BJ (cell line): Measurements from ENCODE around the gene WWOX. TPM values are rescaled to one million over a fixed set of nuclear protein-coding genes. Genes with fewer than 3 reads are reported as not detected.

Source experiments
- CTCF ChIA-PET: fragments of 350-600 bp; formaldehyde crosslinking; extraction: SDS; loops from one replicate; lab custom pipeline; 2021; ENCODE audit warnings: antibody characterized with exemption, inconsistent platforms; lab: Yijun Ruan, JAX
- POLR2A ChIA-PET: fragments of 300-600 bp; sonication (Branson Sonifier 250); formaldehyde crosslinking; extraction: SDS; loops from one replicate; lab custom pipeline; 2021; ENCODE audit warnings: antibody characterized with exemption; lab: Charles Lee
- DNase-seq: peaks from one replicate; pipeline ENCODE4 v3.0.0-alpha.2; 2011; ENCODE audit warnings: low read depth
- H3K27me3 ChIP-seq: 2 replicates; pipeline ENCODE4 v1.6.0; 2011; ENCODE audit warnings: low read length; ENCODE audit not compliant: control insufficient read depth, insufficient read depth
- H3K36me3 ChIP-seq: 2 replicates; pipeline ENCODE4 v1.5.1; 2011; ENCODE audit warnings: low read length; ENCODE audit not compliant: control insufficient read depth, insufficient read depth
- H3K4me3 ChIP-seq: 2 replicates; pipeline ENCODE4 v1.5.1; 2011; ENCODE audit warnings: low read depth, mild to moderate bottlenecking, control low read depth, low read length
- polyA plus RNA-seq: library from polyadenylated mRNA; depleted of rRNA; stranded (reverse); fragments of >200 nt; gene quantifications from 2 replicates; pipeline ENCODE4 v1.2.3, GENCODE V29; 2011
- TF ChIP-seq, protein P1 (sequence below): IDR thresholded peaks from 2 replicates; pipeline ENCODE4 v1.5.1; 2011; ENCODE audit warnings: low read depth, mild to moderate bottlenecking, control low read depth, inconsistent platforms, low read length, moderate library complexity; ENCODE audit not compliant: insufficient read depth

WWOX gene
- polyA plus RNA-seq, 1 experiment: 3.1 TPM

DNA sequence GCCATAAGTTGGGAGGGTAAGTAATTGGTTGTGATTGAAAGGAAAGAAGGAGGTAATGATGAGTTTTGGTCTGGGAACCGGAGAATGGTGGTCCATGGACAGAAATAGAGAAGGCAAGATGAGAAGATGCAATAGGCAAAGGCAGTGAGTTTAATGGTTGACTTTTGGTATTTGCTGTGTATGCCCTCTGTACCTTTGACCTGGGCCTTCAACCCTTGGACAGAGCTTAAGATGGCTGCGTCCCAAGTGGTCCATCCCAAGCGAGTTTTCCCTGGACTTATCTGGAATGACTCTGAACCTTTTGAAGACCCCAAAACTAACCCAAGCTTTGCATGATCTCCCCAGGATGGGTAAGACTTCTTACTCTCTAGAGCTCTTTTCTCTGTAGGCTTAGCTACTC is 836.6 kb downstream of the WWOX start:
- H3K36me3 ChIP-seq: no peaks in the 10 kb centered on the region
- no peak overlapping the region for H3K4me3 ChIP-seq
- POLR2A ChIA-PET: no interaction called here
- CTCF ChIA-PET: interaction anchor here (0.6 kb wide), 1 partner anchor 63 kb away, joined by 3 read pairs; no protein-coding TSS in a partner anchor
- H3K27me3 ChIP-seq: no peaks in the 10 kb centered on the region
- TF ChIP-seq, protein P1, sequence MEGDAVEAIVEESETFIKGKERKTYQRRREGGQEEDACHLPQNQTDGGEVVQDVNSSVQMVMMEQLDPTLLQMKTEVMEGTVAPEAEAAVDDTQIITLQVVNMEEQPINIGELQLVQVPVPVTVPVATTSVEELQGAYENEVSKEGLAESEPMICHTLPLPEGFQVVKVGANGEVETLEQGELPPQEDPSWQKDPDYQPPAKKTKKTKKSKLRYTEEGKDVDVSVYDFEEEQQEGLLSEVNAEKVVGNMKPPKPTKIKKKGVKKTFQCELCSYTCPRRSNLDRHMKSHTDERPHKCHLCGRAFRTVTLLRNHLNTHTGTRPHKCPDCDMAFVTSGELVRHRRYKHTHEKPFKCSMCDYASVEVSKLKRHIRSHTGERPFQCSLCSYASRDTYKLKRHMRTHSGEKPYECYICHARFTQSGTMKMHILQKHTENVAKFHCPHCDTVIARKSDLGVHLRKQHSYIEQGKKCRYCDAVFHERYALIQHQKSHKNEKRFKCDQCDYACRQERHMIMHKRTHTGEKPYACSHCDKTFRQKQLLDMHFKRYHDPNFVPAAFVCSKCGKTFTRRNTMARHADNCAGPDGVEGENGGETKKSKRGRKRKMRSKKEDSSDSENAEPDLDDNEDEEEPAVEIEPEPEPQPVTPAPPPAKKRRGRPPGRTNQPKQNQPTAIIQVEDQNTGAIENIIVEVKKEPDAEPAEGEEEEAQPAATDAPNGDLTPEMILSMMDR: no peak
- DNase-seq: no peak

DNA sequence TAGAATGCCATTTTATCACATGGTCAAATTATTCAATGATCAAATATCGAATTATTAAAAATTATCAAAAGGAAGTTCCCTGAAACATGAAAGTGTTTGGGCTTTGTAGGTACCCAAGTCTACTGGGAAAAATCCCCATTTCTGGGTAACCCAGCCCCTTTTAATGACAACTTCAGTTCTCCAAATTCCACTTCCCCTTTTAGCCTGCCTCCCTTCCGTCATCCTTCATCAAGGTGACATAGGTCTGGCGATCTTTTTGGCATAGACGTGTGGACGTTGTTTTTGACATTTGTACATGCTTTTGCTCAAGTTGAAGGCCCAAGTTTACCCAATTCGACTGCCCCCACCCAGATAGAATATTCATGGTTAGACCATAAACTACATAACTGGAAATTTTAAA is 840.1 kb downstream of the WWOX start:
- DNase-seq: no peak
- POLR2A ChIA-PET: no interaction called here
- CTCF ChIA-PET: interaction anchor here (0.6 kb wide), 1 partner anchor 16 kb away, joined by 3 read pairs; no protein-coding TSS in a partner anchor

DNA sequence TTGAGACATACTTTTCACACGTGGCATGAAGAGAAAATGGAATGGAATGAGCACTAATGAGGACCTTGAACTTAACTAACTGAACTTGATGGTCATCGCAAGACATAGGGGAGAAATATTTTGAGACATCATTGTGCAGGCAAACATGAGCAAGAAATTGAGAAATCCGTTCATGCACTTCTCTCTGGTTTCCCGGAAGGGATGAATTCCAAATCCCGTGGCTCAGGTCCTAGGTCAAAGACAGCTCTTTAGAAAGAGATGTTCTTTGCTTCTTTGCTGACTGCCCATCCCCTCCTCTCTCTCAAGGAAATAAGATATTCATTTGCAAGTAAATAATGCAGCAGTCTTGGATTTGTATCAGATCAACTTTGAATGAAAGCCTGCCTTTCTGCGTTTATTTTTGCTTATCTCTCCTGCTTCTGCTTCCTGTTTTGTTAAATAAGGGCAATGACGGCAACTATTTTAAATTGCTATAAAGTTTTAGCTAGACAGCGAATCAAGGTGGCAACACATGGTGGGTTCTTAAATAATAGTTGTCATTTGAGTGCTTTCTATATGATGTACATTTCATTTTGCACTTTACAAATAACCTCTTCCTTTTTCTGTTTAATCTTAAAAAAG is 843.3 kb downstream of the WWOX start:
- no peaks in the 10 kb centered on the region for H3K27me3 ChIP-seq
- POLR2A ChIA-PET: no interaction called here
- no peak for DNase-seq
- H3K36me3 ChIP-seq: no peaks in the 10 kb centered on the region
- CTCF ChIA-PET: no interaction called here
- TF ChIP-seq, protein P1: no peak
- no peak overlapping the region for H3K4me3 ChIP-seq

More for the DNA sequence above, 840.1 kb downstream of the WWOX start:
- Histone ChIP-seq H3K27me3 (no peaks in the 10 kb centered on the region), H3K36me3 (no peaks in the 10 kb centered on the region), H3K4me3 (no peak overlapping the region)
- TF ChIP-seq, protein P1: no peak

DNA sequence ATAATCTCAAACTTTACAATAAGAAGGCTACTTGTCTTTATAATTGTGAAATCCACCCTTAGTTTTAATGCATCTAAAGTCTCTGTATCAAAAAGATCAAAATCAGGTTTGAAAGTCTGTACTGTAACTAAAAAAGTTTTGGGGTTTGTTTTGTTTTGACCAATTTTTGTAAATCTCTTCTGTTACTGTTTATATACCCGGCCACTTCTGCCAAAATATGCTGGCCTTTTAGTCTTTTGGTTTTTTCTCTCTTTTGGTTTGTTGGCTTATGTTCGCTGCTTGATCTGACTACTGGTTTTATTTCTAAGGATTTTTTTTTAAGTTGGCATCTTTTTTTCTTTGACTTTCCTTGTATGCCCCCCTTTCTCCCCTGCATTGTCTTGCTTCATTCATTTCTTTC is 845.9 kb downstream of the WWOX start:
- ChIA-PET POLR2A (no interaction called here), CTCF (interaction anchor here (0.6 kb wide), 1 partner anchor 1521 kb away, joined by 4 read pairs; no protein-coding TSS in a partner anchor)
- H3K36me3 ChIP-seq: no peaks in the 10 kb centered on the region
- no peak overlapping the region for H3K4me3 ChIP-seq
- TF ChIP-seq, protein P1: no peak
- H3K27me3 ChIP-seq: no peaks in the 10 kb centered on the region
- no peak for DNase-seq

DNA sequence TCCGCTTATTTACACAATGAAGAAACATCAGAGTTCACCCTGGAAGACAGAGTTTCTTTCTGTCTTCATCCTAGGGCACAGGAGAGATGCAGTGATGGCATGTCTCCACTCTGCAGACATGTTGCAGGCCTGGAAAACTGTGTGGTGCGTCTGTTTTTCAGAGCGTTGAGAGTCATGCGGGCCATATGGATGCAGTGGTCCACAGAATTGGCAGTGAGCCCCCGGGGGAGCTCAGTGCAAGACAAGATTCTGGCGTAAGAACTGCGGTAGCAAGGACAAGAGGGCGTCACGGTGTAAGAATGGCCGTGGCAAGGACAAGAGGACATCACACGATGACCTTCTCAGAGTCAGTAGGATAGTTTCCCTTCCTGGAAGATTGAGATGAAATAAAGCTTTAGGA is 847.1 kb downstream of the WWOX start:
- no peaks in the 10 kb centered on the region for H3K36me3 ChIP-seq
- TF ChIP-seq, protein P1: no peak
- POLR2A ChIA-PET: no interaction called here
- H3K4me3 ChIP-seq: no peak overlapping the region
- no peak for DNase-seq
- CTCF ChIA-PET: no interaction called here
- H3K27me3 ChIP-seq: no peaks in the 10 kb centered on the region
